Kidney (tissue), 14 donors: ENCODE data around the gene KLHDC7A. TPM values are rescaled to one million over a fixed set of nuclear protein-coding genes. Genes with fewer than 3 reads are reported as not detected.
A peak's percentile ranks its signal among the peaks of the same experiment; 100 is the strongest.

ENCODE experiments used
- DNase-seq, 5 donors: peaks; one replicate each; pipeline ENCODE4 v3.0.0-alpha.2; 2013 to 2020
- FAIRE-seq: peaks from 2 replicates; lab custom pipeline; 2012; peaks lifted over from hg19 to GRCh38; lab: Jason Lieb, UNC
- H3K27ac ChIP-seq, 2 donors: one replicate each; pipeline ENCODE4 v1.7.0; 2013; ENCODE audit warnings: low read depth in 2 of 2, low read length in 2 of 2, inconsistent platforms in 1 of 2
- H3K27me3 ChIP-seq: one replicate; pipeline ENCODE4 v1.7.1; 2013; ENCODE audit warnings: low read length, inconsistent platforms; ENCODE audit not compliant: control insufficient read depth, insufficient read depth
- H3K36me3 ChIP-seq, 3 donors: one replicate each; pipeline versions ENCODE4 v1.7.0 to v1.7.1; 2013; ENCODE audit warnings: low read length in 3 of 3, control low read depth in 1 of 3, inconsistent platforms in 1 of 3; ENCODE audit not compliant: insufficient read depth in 3 of 3, control insufficient read depth in 2 of 3
- H3K4me1 ChIP-seq, 3 donors: one replicate each; pipeline versions ENCODE4 v1.7.0 to v1.7.1; 2013; ENCODE audit warnings: low read length in 3 of 3, inconsistent platforms in 1 of 3, low read depth in 1 of 3; ENCODE audit not compliant: control insufficient read depth in 2 of 3, insufficient read depth in 2 of 3
- H3K4me3 ChIP-seq, 3 donors: one replicate each; pipeline versions ENCODE4 v1.7.0 to v1.8.1; 2013; ENCODE audit warnings: low read length in 3 of 3, control low read depth in 1 of 3, inconsistent platforms in 1 of 3
- H3K9ac ChIP-seq, 3 donors: one replicate each; pipeline versions ENCODE4 v1.7.0 to v1.7.1; 2013; ENCODE audit warnings: low read length in 3 of 3, control low read depth in 1 of 3, inconsistent platforms in 1 of 3
- H3K9me3 ChIP-seq, 3 donors: one replicate each; pipeline versions ENCODE4 v1.7.0 to v1.7.1; 2013; ENCODE audit warnings: low read length in 3 of 3, control low read depth in 1 of 3, inconsistent platforms in 1 of 3; ENCODE audit not compliant: control insufficient read depth in 2 of 3, insufficient read depth in 1 of 3
- CTCF ChIP-seq: IDR thresholded peaks from 3 replicates; pipeline ENCODE4 v1.5.1; 2012; ENCODE audit warnings: mild to moderate bottlenecking, moderate library complexity, borderline replicate concordance; ENCODE audit not compliant: insufficient read depth; ENCODE audit errors: extremely low read depth
- intact Hi-C: fragments of 100-400 bp; cut with DNase I; formaldehyde crosslinking; loops from one replicate; pipeline ENCODE4 v1.11.1; 2022
- polyA plus RNA-seq: library from polyadenylated mRNA; stranded (reverse); fragments of 350-450 nt; fragmentation: Illumina TruSeq; extraction: RNeasy Lipid Tissue Mini Kit (QIAGEN cat#74804); gene quantifications from one replicate; pipeline ENCODE4 v1.2.3, GENCODE V29; 2014; ENCODE audit warnings: low read depth, low replicate concordance; ENCODE audit not compliant: insufficient read depth
- total RNA-seq: library from RNA; stranded (reverse); fragmentation: NEBNext Ultra II Directional; extraction: Animal tissue kit (Norgen Biotek cat#: 25700); gene quantifications from one replicate; pipeline ENCODE4 v1.2.1, GENCODE V29; 2021
- donor health status: control.
- donor health status: control.
- donor health status: control.
- donor health status: control.
- donor health status: control.
- donor health status: DM: yes; HTN: yes; CAD: no.
- donor health status: Normal renal cell carcinoma (clear cell type).

KLHDC7A gene
- total and polyA plus RNA-seq, 2 donors from 2014 or later, result 25.8 to 28.0 TPM

- intact Hi-C loops, result no loop called here
- H3K27ac ChIP-seq, result peak overlapping the region in 1 of 2 donors; percentile 26
- H3K27me3 ChIP-seq, result no peaks in the 10 kb centered on the region
- DNase-seq (no peak), FAIRE-seq (no peak)
- peak overlapping the region in 1 of 3 donors; percentile 83 for H3K4me3 ChIP-seq
- H3K9me3 ChIP-seq, result peaks cover 0 to 2% (median 0%) of the 10 kb centered on the region in 3 donors
- peaks cover 0 to 5% (median 0%) of the 10 kb centered on the region in 3 donors for H3K36me3 ChIP-seq
- H3K9ac ChIP-seq, result no peak overlapping the region
- peaks cover 0 to 26% (median 16%) of the 10 kb centered on the region in 3 donors for H3K4me1 ChIP-seq
- TF ChIP-seq CTCF, result no peak
These were observed 4.0 kb downstream of the KLHDC7A start for GRCh38 chr1:18484721-18485120.

GRCh38 chr1:18485227-18485626 lies 4.5 kb downstream of the KLHDC7A start:
- no peaks in the 10 kb centered on the region for H3K27me3 ChIP-seq
- no peak for FAIRE-seq

GRCh38 chr1:18486195-18486594 lies 5.5 kb downstream of the KLHDC7A start:
- H3K27me3 ChIP-seq, result no peaks in the 10 kb centered on the region
- no peak overlapping the region for H3K9ac ChIP-seq
- peaks cover 0 to 20% (median 8%) of the 10 kb centered on the region in 3 donors for H3K4me1 ChIP-seq
- no peak for TF ChIP-seq CTCF
- H3K36me3 ChIP-seq, result peaks cover 0 to 5% (median 0%) of the 10 kb centered on the region in 3 donors
- no peak overlapping the region for H3K27ac ChIP-seq
- FAIRE-seq, result no peak
- DNase-seq, result peak in 3 of 5 donors; percentile 27 to 39 (median 36)
- peaks cover 0 to 6% (median 0%) of the 10 kb centered on the region in 3 donors for H3K9me3 ChIP-seq
- intact Hi-C loops, result no loop called here
- H3K4me3 ChIP-seq, result no peak overlapping the region

More at GRCh38 chr1:18485227-18485626, 4.5 kb downstream of the KLHDC7A start:
- intact Hi-C loops, result no loop called here
- Histone ChIP-seq H3K27ac (no peak overlapping the region), H3K4me3 (no peak overlapping the region), H3K36me3 (peaks cover 0 to 5% (median 0%) of the 10 kb centered on the region in 3 donors), H3K4me1 (peaks cover 0 to 22% (median 12%) of the 10 kb centered on the region in 3 donors), H3K9ac (no peak overlapping the region), H3K9me3 (peaks cover 0 to 6% (median 0%) of the 10 kb centered on the region in 3 donors)
- no peak for DNase-seq
- no peak for TF ChIP-seq CTCF
